Measurements from ENCODE around the gene MCF2L2.

Gene MCF2L2

GRCh38 chr3:183287301-183287971 lies 141.0 kb downstream of the MCF2L2 start:
- no peak for DNase-seq

DNA sequence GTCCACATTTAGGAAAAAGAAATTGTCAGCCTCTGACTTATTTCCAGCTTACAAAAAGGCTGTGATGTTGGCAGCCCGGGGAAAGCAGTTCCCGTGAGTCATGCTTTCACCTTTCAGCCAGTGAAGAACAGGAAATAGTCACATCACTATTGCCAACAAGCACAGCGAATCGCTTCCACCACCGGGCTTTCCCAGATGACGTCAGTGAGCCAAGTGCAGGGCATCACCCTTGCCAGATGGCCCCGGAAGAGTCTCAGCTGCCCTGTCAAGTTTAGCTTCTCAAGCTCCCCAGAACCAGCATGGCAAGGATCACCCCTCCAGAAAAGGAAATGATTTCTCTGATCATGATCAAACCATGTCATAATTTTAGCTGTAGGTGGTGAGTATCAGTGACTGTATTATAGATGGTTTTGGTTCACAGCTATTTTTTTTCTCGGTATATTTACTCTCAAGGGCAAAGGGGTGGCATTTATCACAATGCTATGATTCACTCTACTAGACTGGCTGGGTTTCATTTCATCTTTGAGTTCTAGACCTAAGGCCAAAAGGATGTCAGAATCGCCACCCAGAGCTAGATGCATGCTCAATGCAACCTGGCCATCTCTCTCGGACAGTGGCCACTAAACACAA lies 142.5 kb downstream of the MCF2L2 start:
- no peak for DNase-seq

DNA sequence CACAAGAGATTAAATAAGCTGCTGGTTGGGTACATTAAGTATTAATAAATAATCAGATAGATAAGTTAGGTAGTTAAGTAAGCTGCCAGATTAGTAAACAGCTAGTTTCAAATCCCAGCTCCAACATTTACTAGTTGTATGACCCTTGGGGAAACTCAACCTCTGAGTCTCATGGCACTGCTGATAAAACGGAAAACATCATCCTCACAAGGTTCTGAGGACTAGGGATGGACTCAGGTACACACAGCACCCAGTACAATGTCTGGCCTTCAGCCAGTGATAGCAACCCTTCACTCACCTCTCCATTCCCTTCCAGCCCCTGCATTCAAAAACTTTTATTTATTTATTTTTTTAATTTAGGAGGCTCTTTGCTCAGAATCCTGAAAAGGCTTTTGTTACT lies 143.1 kb downstream of the MCF2L2 start:
- DNase-seq, result no peak

DNA sequence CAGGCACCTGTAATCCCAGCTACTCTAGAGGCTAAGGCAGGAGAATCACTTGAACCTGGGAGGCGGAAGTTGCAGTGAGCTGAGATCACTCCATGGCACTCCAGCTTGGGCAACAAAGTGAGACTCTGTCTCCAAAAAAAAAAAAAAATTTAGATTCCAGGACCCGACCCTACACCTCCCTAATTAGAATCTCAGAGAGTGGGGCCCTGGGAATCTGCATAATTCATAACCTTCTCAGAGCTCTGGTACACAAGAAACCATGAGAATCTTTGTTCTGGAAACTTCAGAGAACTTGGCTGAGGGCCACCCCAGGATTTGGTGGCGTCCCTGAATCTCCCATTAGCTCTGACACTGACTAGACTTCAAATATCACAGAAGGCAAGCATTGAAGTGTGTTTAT lies 143.8 kb downstream of the MCF2L2 start:
- no peak for DNase-seq

GRCh38 chr3:183283886-183284285 lies 144.5 kb downstream of the MCF2L2 start:
- no peak for DNase-seq

GRCh38 chr3:183281126-183281797 lies 147.2 kb downstream of the MCF2L2 start:
- no peak for DNase-seq

DNA sequence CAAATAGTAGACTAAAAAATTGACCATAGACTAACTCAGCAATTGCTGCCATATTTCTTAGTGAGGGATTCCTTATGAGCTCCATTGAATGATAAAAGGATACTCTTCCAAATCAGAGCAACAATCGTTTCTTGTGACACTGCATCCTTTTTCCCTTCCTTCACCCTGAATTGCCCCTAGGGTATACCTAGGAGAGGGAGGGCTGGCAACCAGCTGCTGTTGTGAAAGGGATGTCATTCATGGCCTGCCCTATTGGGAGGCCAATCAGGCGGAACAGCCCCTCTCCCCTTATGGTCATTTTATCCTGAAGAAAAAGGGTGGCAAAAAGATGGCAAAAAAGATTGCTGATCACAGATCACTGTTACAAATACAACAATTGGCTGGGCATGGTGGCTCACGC lies 149.0 kb downstream of the MCF2L2 start:
- DNase-seq, result no peak

- DNase-seq, result no peak
Observed at GRCh38 chr3:183278479-183279088, 149.8 kb downstream of the MCF2L2 start.

DNA sequence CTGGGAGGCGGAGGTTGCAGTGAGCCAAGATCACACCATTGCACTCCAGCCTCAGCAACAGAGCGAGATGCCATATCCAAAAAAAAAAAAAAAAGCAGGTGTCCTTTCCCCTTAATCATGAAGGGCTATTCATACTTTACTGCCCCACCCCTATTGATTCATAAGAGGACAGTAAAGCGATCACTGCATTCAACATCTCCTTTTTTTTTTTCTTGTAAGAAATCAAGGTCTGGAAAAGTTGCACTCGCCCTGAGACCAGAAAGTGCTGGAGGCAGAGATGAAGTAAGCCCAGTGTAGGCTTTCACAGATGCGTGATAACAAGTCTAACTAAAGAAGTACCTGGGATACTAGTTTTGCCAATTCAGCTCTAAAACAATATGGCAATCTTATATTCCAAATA lies 151.2 kb downstream of the MCF2L2 start:
- no peak for DNase-seq

GRCh38 chr3:183275937-183276336 lies 152.5 kb downstream of the MCF2L2 start:
- DNase-seq, result no peak

DNA sequence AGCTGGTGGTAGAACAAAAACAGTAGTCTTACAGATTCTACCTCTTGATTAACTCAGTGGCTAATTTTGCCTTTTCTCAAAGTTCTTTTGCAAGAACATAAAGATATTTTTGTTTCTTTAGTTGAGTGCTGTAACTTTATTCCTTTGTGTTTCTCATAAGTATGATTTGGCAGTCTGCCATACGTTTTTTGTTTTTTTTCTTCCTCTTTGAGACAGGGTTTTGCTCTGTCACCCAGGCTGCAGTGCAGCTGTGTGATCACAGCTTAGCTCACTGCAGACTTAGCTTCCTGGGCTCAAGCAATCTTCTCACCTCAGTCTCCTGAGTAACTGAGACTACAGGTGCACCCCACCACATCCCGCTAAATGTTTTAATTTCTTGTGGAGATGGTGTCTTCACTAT lies 153.0 kb downstream of the MCF2L2 start:
- DNase-seq, result no peak

DNA sequence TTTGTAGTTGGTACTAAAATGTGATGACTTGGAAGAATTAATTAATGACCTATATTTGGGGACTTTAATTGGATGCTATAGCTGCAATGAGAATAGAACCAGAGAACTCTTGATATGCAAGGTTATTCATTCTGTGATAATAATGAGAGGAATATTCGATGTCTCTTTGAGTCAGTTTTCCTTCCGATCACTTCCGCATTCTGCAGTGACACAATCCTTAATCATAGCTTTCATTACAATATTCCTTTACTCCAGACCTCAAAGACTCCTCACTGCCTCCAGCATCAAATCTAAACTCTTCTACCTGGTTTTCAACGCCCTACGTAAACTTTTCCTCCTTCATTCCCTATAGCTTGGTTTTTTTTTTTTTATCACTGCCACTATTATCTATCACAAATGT lies 153.8 kb downstream of the MCF2L2 start:
- DNase-seq, result no peak

- DNase-seq, result no peak
Observed at GRCh38 chr3:183272791-183273190, 155.6 kb downstream of the MCF2L2 start.

GRCh38 chr3:183272142-183272541 lies 156.3 kb downstream of the MCF2L2 start:
- no peak for DNase-seq

DNA sequence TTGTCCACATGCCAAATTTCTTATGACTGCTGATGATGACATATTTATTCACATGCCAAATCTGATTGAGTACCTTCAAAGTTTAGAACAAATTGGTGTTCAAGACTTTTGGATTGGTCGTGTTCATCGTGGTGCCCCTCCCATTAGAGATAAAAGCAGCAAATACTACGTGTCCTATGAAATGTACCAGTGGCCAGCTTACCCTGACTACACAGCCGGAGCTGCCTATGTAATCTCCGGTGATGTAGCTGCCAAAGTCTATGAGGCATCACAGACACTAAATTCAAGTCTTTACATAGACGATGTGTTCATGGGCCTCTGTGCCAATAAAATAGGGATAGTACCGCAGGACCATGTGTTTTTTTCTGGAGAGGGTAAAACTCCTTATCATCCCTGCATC lies 158.1 kb downstream of the MCF2L2 start:
- no peak for DNase-seq

DNA sequence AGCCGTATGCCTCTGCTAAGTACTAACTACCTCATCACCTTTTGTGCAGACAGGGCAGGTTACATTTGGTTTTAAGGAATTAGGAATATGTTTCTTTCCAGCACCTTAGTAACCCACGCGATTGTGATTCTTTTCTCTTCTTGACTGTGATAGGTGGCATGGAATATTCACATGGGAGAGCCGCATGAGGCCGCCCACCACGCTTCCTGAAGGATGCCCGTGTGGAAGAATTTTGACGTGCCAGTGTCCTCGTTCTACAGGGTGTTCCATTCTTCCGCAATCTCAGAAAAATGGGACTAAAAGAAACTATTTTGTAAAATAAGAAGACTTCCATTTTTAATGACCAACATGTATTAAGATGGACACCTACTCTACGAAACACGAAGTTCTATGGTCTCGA lies 159.1 kb downstream of the MCF2L2 start:
- DNase-seq, result no peak

DNA sequence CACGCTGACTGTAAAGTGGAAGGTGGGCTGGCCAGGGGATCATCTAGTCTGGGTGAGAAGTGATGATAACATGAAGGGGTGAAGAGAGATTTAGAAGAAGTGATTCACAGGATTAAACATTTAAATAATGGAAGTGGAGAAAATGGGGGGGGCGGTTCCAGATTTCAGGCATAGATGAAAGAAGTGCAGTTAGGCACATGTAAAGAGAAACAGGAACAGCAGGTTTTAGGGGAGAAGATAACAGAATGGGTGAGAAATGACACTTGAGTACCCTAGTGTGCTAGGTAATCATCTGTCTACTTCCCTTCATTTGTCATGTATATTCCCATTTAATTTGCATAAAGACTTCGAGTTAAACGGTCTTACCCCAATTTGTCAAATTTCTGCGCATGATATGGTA lies 160.1 kb downstream of the MCF2L2 start:
- DNase-seq, result peak; percentile 45

GRCh38 chr3:183267140-183267539 lies 161.3 kb downstream of the MCF2L2 start:
- no peak for DNase-seq

DNA sequence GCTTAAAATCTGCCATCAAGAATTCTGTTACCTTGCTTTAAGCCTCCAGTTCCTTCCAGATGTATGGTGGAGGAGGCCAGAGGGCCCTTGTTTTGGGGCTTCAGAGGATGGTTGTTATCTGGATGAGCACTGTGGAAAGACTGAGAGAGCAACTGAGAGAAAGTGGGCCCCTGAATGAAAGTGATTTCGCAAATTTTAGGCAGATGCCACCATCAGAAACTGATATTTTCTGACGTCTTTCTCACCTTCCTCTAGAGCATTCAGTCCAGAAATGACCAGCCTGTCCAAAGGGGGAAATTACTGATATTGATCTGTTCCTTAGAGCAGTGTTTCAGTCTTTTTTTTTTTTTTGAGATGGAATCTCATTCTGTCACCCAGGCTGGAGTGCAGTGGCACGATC lies 162.0 kb downstream of the MCF2L2 start:
- DNase-seq, result no peak

DNA sequence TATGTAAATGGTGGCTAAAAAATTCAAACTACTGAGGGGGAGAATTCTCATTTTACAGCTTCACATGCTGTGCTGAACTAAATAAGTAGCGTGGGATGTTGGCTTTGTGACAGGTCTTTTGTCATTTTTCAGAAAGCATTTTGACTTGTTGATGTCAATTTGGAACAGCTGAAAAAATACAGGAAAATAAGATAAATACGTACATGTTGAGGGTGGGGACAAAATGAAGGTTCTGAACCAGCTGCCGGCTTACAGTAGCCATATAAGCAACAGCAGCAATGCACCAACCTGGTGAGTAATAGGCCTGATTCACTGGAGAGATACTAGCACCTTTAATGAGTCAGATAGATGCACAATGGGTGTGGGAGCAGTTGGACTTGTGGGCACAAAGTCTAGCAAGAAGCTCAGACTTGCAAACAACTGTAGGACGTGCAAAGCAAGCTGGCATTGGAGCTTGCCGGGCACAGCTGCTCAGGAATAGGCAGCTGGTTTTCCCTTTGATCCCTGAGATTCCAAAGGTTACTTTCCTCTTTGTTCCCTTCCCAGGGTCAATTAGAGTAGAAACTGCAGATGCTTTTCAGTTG lies 162.5 kb downstream of the MCF2L2 start:
- DNase-seq, result no peak

- no peak for DNase-seq
Observed at GRCh38 chr3:183265157-183265642, 163.2 kb downstream of the MCF2L2 start.

DNA sequence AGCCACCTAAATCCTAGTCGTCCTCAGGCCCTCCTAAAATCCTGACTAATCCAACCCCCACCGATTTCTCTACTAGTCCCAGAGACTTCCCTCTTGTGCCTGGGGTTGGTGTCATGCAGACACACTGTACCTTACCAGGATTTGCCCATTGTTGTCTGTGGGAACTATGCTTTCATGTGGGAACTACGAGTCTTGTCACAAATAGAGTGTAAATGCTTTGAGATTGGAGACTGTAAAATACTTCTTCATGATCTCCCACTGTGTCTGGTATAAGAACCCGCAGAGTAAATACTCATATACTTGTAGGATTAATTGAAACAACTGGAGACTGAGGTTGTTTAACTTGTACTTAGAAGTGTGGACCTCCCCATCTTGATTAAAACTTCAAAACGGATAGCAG lies 164.2 kb downstream of the MCF2L2 start:
- no peak for DNase-seq

- DNase-seq, result no peak
Observed at GRCh38 chr3:183262875-183263378, 165.5 kb downstream of the MCF2L2 start.

Data from NCI-H1048 (cell line).